K562 (cell line): ENCODE data around the gene MAP7D1. TPM values are rescaled to one million over a fixed set of nuclear protein-coding genes. Genes with fewer than 3 reads are reported as not detected.

Experiments used
- ATAC-seq: fragments of 200-7000 bp; cut with Tn5 transposase; 3 replicates; pipeline ENCODE4 v1.9.1; 2020; ENCODE audit warnings: moderate library complexity
- BruUV-seq: library from RNA; stranded (reverse); fragments of 400-500 nt; replicated peaks from 2 replicates; lab custom pipeline; 2021; lab: Mats Ljungman, UMichigan
- CTCF ChIA-PET: fragments of 300-600 bp; formaldehyde crosslinking; extraction: SDS; loops from one replicate; lab custom pipeline; 2021; ENCODE audit warnings: low intra/inter-chr PET ratio; lab: Yijun Ruan, JAX
- POLR2A ChIA-PET: fragments of 300-600, 350-650 bp; sonication (Branson Sonifier 250); formaldehyde crosslinking; extraction: SDS; loops from one replicate; lab custom pipeline; 2021; ENCODE audit warnings: antibody characterized with exemption, inconsistent platforms; lab: Yijun Ruan, JAX
- DNase-seq, 4 experiments: peaks; one replicate each; pipeline versions ENCODE4 v3.0.0 to v3.0.0-alpha.2; 2011 to 2018; ENCODE audit warnings: low spot score in 3 of 4, mixed read lengths in 3 of 4; ENCODE audit errors: extremely low read depth in 1 of 4
- FAIRE-seq: peaks from 2 replicates; lab custom pipeline; 2011; peaks lifted over from hg19 to GRCh38; lab: Jason Lieb, UNC
- H2AFZ ChIP-seq: 2 replicates; pipeline ENCODE4 v1.6.0; 2011; ENCODE audit warnings: low read depth, low read length, control low read depth, inconsistent platforms
- H3K27ac ChIP-seq: fragments of 200-600 bp; 3 replicates; pipeline ENCODE4 v1.8.0; 2011; ENCODE audit warnings: low read depth, mild to moderate bottlenecking, control low read depth, inconsistent platforms, low read length, moderate library complexity, mixed read lengths; ENCODE audit errors: extremely low read depth
- H3K27me3 ChIP-seq, 2 experiments: fragments of 300-600 bp in 1 of 2; 2 replicates in 1 of 2; 3 replicates in 1 of 2; pipeline versions ENCODE4 v1.6.0 to v1.8.0; 2011; ENCODE audit warnings: inconsistent platforms in 2 of 2, low read length in 2 of 2, mild to moderate bottlenecking in 1 of 2, mixed read lengths in 1 of 2, moderate library complexity in 1 of 2; ENCODE audit not compliant: control insufficient read depth in 2 of 2, insufficient read depth in 2 of 2
- H3K36me3 ChIP-seq: fragments of 300-600 bp; 3 replicates; pipeline ENCODE4 v1.8.0; 2011; ENCODE audit warnings: mild to moderate bottlenecking, low read length, inconsistent platforms; ENCODE audit not compliant: control insufficient read depth, insufficient read depth
- H3K4me1 ChIP-seq, 2 experiments: fragments of 200-600 bp in 1 of 2; replicated peaks in 1 of 2; 2 replicates in 1 of 2; 3 replicates in 1 of 2; pipeline versions ENCODE4 v1.5.1 to v1.8.0; 2011; ENCODE audit warnings: inconsistent platforms in 2 of 2, low read length in 2 of 2, mild to moderate bottlenecking in 1 of 2, mixed read lengths in 1 of 2, moderate library complexity in 1 of 2; ENCODE audit not compliant: control insufficient read depth in 2 of 2, insufficient read depth in 2 of 2
- H3K4me2 ChIP-seq: 2 replicates; pipeline ENCODE4 v1.6.1; 2011; ENCODE audit warnings: low read length, control low read depth, inconsistent platforms, mixed read lengths; ENCODE audit not compliant: insufficient read depth
- H3K4me3 ChIP-seq: fragments of 200-600 bp; sonication (generic), shearing (Covaris generic); 2 replicates; pipeline ENCODE4 v1.5.1; 2016; ENCODE audit warnings: control low read depth, inconsistent platforms
- H3K79me2 ChIP-seq: fragments of 200-600 bp; 3 replicates; pipeline ENCODE4 v1.8.0; 2011; ENCODE audit warnings: low read length, inconsistent platforms; ENCODE audit not compliant: control insufficient read depth, insufficient read depth
- H3K9ac ChIP-seq, 2 experiments: 2 replicates each; pipeline versions ENCODE4 v1.6.0 to v1.6.1; 2011; ENCODE audit warnings: low read depth in 2 of 2, low read length in 2 of 2, control low read depth in 1 of 2, inconsistent platforms in 1 of 2, mild to moderate bottlenecking in 1 of 2, mixed read lengths in 1 of 2; ENCODE audit not compliant: insufficient read depth in 1 of 2
- H3K9me1 ChIP-seq: one replicate; pipeline ENCODE4 v1.6.0; 2011; ENCODE audit warnings: inconsistent platforms, mild to moderate bottlenecking, low read length, moderate library complexity; ENCODE audit not compliant: control insufficient read depth, insufficient read depth
- H3K9me3 ChIP-seq: replicated peaks from 2 replicates; pipeline ENCODE4 v1.5.1; 2011; ENCODE audit warnings: low read depth, low read length, inconsistent platforms; ENCODE audit not compliant: control insufficient read depth, insufficient read depth
- H4K20me1 ChIP-seq: replicated peaks from 2 replicates; pipeline ENCODE4 v1.6.1; 2011; ENCODE audit warnings: low read length, inconsistent platforms, mixed read lengths; ENCODE audit not compliant: control insufficient read depth, insufficient read depth
- CBFB ChIP-seq: sonication (generic); formaldehyde crosslinking; IDR thresholded peaks from 2 replicates; pipeline ENCODE4 v1.4.0; 2020; ENCODE audit warnings: mild to moderate bottlenecking, missing genetic modification reagents
- DNMT1 ChIP-seq: fragments of 450-650 bp; IDR thresholded peaks from 2 replicates; pipeline ENCODE4 v1.6.1; 2016; ENCODE audit warnings: antibody characterized with exemption, mild to moderate bottlenecking
- HDAC8 ChIP-seq: fragments of 450-650 bp; IDR thresholded peaks from 2 replicates; pipeline ENCODE4 v1.6.1; 2016; ENCODE audit warnings: mild to moderate bottlenecking, missing genetic modification characterization, moderate library complexity, missing compliant biosample characterization
- MXI1 ChIP-seq: IDR thresholded peaks from 2 replicates; pipeline ENCODE4 v1.6.1; 2011; ENCODE audit warnings: low read depth, mild to moderate bottlenecking, improper control_type of control experiment, low read length
- PURB ChIP-seq: sonication (generic); formaldehyde crosslinking; IDR thresholded peaks from 2 replicates; pipeline ENCODE4 v1.9.0; 2021; ENCODE audit warnings: low read depth, mild to moderate bottlenecking, missing genetic modification reagents
- TAF9B ChIP-seq: fragments of 450-650 bp; IDR thresholded peaks from 2 replicates; pipeline ENCODE4 v1.6.1; 2018; ENCODE audit warnings: mild to moderate bottlenecking; ENCODE audit not compliant: partially characterized antibody
- TCF15 ChIP-seq: fragments of 250-450 bp; sonication (Bioruptor Pico); IDR thresholded peaks from 2 replicates; pipeline ENCODE4 v1.8.0; 2022; ENCODE audit warnings: moderate library complexity, mild to moderate bottlenecking, inconsistent platforms
- TEAD1 ChIP-seq, 2 experiments: fragments of 450-650 bp in 1 of 2; sonication (generic) in 1 of 2; formaldehyde crosslinking; IDR thresholded peaks; 2 replicates each; pipeline versions ENCODE4 v1.4.0 to v1.8.0; 2020 to 2022; ENCODE audit warnings: mild to moderate bottlenecking in 2 of 2, missing genetic modification reagents in 1 of 2
- ZBTB9 ChIP-seq: fragments of 450-650 bp; formaldehyde crosslinking; IDR thresholded peaks from 2 replicates; pipeline ENCODE4 v1.4.0; 2020; ENCODE audit warnings: mild to moderate bottlenecking, moderate library complexity
- ZC3H11A ChIP-seq: IDR thresholded peaks from 2 replicates; pipeline ENCODE4 v1.6.1; 2012; ENCODE audit warnings: low read depth, low read length, improper control_type of control experiment
- WGBS: fragments of 100-300 bp; shearing (Covaris generic); methylation state at CpG from one replicate; pipeline ENCODE4 v1.1.6; 2016; ENCODE audit warnings: low coverage, mixed read lengths; ENCODE audit not compliant: insufficient coverage; ENCODE audit errors: missing lambda C conversion rate; 5-methylcytosine and 5-hydroxymethylcytosine counted together
- in situ Hi-C: fragments of 300-500 bp; cut with MboI; formaldehyde crosslinking; loops from 4 replicates; pipeline ENCODE4 v1.15.0; 2018; ENCODE audit warnings: inconsistent platforms, mixed read lengths
- intact Hi-C: fragments of 100-400 bp; cut with micrococcal nuclease; formaldehyde crosslinking; loops from 2 replicates; pipeline ENCODE4 v1.14.2; 2022
- polyA plus RNA-seq, 8 experiments: library from polyadenylated mRNA; depleted of rRNA in 4 of 8; stranded (reverse) in 5 of 8; unstranded in 3 of 8; fragments of >200 nt; fragmentation: Nextera tagmentation in 2 of 8; fragmentation: Illumina TruSeq in 1 of 8; extraction: Ambion mirVana in 2 of 8; extraction: Trizol in 1 of 8; gene quantifications; 2 replicates each; pipeline versions ENCODE4 v1.2.1 to v1.2.3, GENCODE V29; 2011 to 2014; ENCODE audit warnings: inconsistent platforms in 1 of 8, missing spikeins in 1 of 8
- total RNA-seq, 7 experiments: library from RNA; depleted of rRNA in 6 of 7; stranded (reverse); fragments of >200 nt in 6 of 7; fragmentation: Illumina TruSeq in 2 of 7; extraction: Trizol in 2 of 7; gene quantifications; 2 replicates each; pipeline versions ENCODE4 v1.2.1 to v1.2.3, GENCODE V29; 2011 to 2021; ENCODE audit warnings: low replicate concordance in 1 of 7

Gene MAP7D1
- total and polyA plus RNA-seq, 9 of the 15 experiments (the other 6 are each of a cell fraction or from before 2014, with no cell fraction given), result 3.6 to 108 (median 34.5) TPM

GRCh38 chr1:36206323-36206858, 50.4 kb downstream of the MAP7D1 start:
- Histone ChIP-seq H3K27me3 (no peaks in the 10 kb centered on the region), H3K4me2 (no peak overlapping the region), H3K36me3 (no peaks in the 10 kb centered on the region), H3K9me1 (no peaks in the 10 kb centered on the region), H3K4me3 (no peak overlapping the region), H3K9me3 (no peaks in the 10 kb centered on the region), H3K27ac (no peak overlapping the region), H2AFZ (no peak overlapping the region), H4K20me1 (no peaks in the 10 kb centered on the region), H3K9ac (no peak overlapping the region), H3K79me2 (no peaks in the 10 kb centered on the region), H3K4me1 (no peaks in the 10 kb centered on the region; a peak in 1 of 5 replicates)
- DNase-seq, result no peak
- no peak for TF ChIP-seq TCF15 (CRISPR knock-in tag)
- no peak for TF ChIP-seq PURB (CRISPR knock-in tag)
- no peak for TF ChIP-seq TAF9B
- no peak for TF ChIP-seq CBFB
- TF ChIP-seq MXI1, result no peak
- TF ChIP-seq ZC3H11A, result no peak
- TF ChIP-seq ZBTB9 (CRISPR knock-in tag), result no peak
- TF ChIP-seq HDAC8 (tag), result no peak
- TF ChIP-seq DNMT1, result no peak
- TF ChIP-seq TEAD1 (CRISPR knock-in tag; IDR thresholded peaks at IDR 0.05), result no peak
- FAIRE-seq, result no peak
- no TSS peak for BruUV-seq
- ATAC-seq, result no peak
- intact Hi-C loops (no loop called here), in situ Hi-C loops (no loop called here)
- ChIA-PET CTCF (no interaction called here), POLR2A (interaction anchor here (0.6 to 0.7 kb wide), 2 partner anchors 15 to 18 kb away, joined by 3 read pairs; no protein-coding TSS in a partner anchor)
- WGBS, result 39% methylated on average over 3 of the region's 3 CpGs
